ENCODE measurements around the gene ITGB4. TPM values are rescaled to one million over a fixed set of nuclear protein-coding genes. Genes with fewer than 3 reads are reported as not detected.

The ITGB4 gene
- total and polyA plus RNA-seq, 2 of the 13 experiments (the other 11 are each of a cell fraction or from before 2014, with no cell fraction given), result 6.9 to 14.5 TPM

- TF ChIP-seq ZBTB20 (CRISPR knock-in tag; IDR thresholded peaks at IDR 0.05; ENCODE audit: borderline replicate concordance, low read depth) (peak; percentile 87; the same call in 1 of the 2 replicates), MZF1 (CRISPR knock-in tag; IDR thresholded peaks at IDR 0.05; ENCODE audit: borderline replicate concordance) (peak; percentile 89; the same call in 1 of the 2 replicates), ZNF75D (CRISPR knock-in tag; IDR thresholded peaks at IDR 0.05; ENCODE audit: borderline replicate concordance) (0 out of 2 replicates have a peak, but pooled peaks have one; percentile 93), ZSCAN22 (CRISPR knock-in tag; IDR thresholded peaks at IDR 0.05) (no peak; the same call in 1 of the 2 replicates), ZNF362 (CRISPR knock-in tag; IDR thresholded peaks at IDR 0.05; ENCODE audit: borderline replicate concordance) (no peak), MNT (IDR thresholded peaks at IDR 0.05) (0 out of 2 replicates have a peak, but pooled peaks have one; percentile 38), RELA (CRISPR knock-in tag; IDR thresholded peaks at IDR 0.05) (no peak; the same call in 1 of the 2 replicates), NAIF1 (CRISPR knock-in tag; IDR thresholded peaks at IDR 0.05; ENCODE audit: borderline replicate concordance) (no peak; the same call in 1 of the 2 replicates), TEF (CRISPR knock-in tag; IDR thresholded peaks at IDR 0.05) (no peak), FOXM1 (CRISPR knock-in tag; IDR thresholded peaks at IDR 0.05) (0 out of 2 replicates have a peak, but pooled peaks have one; percentile 84), NFIC (IDR thresholded peaks at IDR 0.05; ENCODE audit: low read length) (peak; percentile 44; the same call in 1 of the 2 replicates), KDM2A (CRISPR knock-in tag; IDR thresholded peaks at IDR 0.05; ENCODE audit: borderline replicate concordance, low read depth) (peak; percentile 92), ZMYM2 (CRISPR knock-in tag; IDR thresholded peaks at IDR 0.05) (no peak; the same call in 1 of the 2 replicates), MED1 (CRISPR knock-in tag; IDR thresholded peaks at IDR 0.05) (peak; percentile 79), ZNF678 (CRISPR knock-in tag; IDR thresholded peaks at IDR 0.05) (no peak; the same call in 1 of the 2 replicates), ZNF12 (CRISPR knock-in tag; IDR thresholded peaks at IDR 0.05) (peak; percentile 66), GTF2F1 (IDR thresholded peaks at IDR 0.05; ENCODE audit: low read length) (peak; percentile 99), ZNF296 (CRISPR knock-in tag; conservative IDR thresholded peaks at IDR 0.05) (no peak), MTF2 (CRISPR knock-in tag; IDR thresholded peaks at IDR 0.05; ENCODE audit: borderline replicate concordance) (no peak; the same call in 1 of the 2 replicates), CAMTA2 (CRISPR knock-in tag; IDR thresholded peaks at IDR 0.05; ENCODE audit: borderline replicate concordance) (peak; percentile 82; the same call in 1 of the 2 replicates), NPAS2 (CRISPR knock-in tag; IDR thresholded peaks at IDR 0.05; ENCODE audit: borderline replicate concordance) (no peak), ZNF883 (CRISPR knock-in tag; IDR thresholded peaks at IDR 0.05; ENCODE audit: not compliant biosample characterization) (peak; percentile 98), ZNF501 (CRISPR knock-in tag; IDR thresholded peaks at IDR 0.05) (peak; percentile 99), ARNT2 (CRISPR knock-in tag; IDR thresholded peaks at IDR 0.05; ENCODE audit: low read depth) (peak; percentile 97), EEA1 (CRISPR knock-in tag; IDR thresholded peaks at IDR 0.05; ENCODE audit: borderline replicate concordance) (no peak; the same call in 1 of the 2 replicates), ZKSCAN1 (IDR thresholded peaks at IDR 0.05; ENCODE audit: low read length) (peak; percentile 71; the same call in 1 of the 2 replicates), TAF15 (IDR thresholded peaks at IDR 0.05; ENCODE audit: low read depth, low read length, poor library complexity, severe bottlenecking) (peak; percentile 99), REL (CRISPR knock-in tag; conservative IDR thresholded peaks at IDR 0.05) (peak; percentile 90)
These were observed 58.2 kb downstream of the ITGB4 start (continued) for GRCh38 chr17:75779250-75779986.
